ENCODE measurements around the gene NOL4L.
"Not testable (repeated sequence)": the region's sequence is repeated elsewhere in the genome, so short reads cannot be mapped to it uniquely, and the experiment has no call there.

The NOL4L gene

DNA sequence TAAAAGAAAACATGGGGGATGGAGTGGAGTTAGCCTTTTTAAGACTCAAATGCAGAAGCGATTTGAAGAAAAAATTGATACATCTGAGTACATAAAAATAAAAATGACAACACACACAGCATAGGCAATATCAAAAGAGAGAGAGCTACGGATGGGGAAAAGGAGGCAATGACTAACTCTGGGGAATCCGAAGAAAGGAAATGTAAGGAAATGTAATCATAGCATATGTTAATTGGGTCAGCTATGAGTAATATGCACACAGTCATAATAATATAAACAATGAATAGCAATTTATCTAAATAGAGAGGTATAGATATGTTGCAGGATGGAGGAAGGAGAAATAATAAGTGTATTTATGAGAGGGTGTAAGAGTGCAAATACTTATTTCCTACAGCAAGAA lies 83.4 kb downstream of the NOL4L start:
- DNase-seq, result no peak

DNA sequence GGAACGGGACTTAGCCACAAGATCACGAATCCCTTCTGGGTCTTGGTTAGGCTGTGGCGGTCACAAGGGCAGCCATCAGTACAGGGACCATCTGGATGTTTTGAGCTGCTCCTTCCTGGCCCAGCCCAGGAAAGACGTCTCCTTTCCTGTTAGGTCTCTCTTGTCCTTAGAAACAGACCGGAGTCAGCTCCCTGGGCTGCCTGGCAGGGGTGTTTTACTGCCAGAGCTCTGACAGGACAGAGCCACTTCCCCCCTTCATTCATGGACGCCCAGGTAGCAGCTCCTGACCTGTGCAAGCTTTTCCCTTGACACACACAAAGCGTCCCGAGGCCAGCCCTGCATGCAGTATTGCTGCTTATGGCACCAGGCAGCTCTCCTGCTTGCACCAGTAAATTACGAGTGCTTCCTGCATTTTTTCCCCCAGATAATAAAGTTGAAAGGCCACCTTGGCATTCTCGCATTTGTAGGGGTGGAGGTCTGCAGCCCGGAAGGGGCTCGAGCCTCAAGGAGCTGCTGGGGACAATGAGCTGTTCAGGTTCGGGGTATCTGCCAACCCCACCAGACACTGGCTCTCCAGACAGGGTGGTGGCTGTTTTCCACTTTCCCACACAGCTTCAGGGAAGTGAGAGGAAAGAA lies 87.4 kb downstream of the NOL4L start:
- no peak for DNase-seq

DNA sequence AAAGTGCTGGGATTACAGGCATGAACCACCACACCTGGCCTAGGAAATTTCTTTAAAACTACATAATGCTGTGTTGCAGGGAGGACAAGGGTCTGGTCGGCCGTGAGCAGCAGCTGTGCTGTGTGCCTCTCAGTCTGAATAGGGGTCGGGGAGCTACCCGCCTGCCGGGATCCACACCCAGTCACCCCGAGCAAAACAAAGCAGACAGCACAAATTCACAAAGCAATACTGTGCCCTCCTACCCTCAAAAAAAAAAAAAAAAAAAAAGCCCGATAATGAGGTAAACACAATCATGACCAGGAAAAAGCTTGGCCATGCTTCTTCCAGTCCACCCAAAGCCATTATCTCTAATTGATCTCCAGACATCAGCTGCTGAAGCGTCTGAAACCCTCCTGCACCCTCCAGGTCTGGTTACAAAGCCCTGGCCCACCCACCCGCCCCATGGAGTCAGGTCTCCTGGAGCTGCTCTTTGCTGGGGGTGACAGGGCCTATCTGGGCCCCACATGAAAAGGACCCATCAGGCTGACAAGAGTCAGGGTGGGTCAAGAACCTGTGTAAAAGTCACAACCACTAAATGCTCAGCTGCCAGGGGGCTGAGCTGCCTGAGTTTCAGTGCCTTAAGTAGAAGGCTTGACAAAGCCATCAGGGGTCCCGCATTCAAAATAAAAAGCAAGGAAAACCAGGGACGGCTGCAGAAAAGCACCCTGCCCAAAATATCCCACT lies 88.2 kb downstream of the NOL4L start:
- DNase-seq, result no peak

DNA sequence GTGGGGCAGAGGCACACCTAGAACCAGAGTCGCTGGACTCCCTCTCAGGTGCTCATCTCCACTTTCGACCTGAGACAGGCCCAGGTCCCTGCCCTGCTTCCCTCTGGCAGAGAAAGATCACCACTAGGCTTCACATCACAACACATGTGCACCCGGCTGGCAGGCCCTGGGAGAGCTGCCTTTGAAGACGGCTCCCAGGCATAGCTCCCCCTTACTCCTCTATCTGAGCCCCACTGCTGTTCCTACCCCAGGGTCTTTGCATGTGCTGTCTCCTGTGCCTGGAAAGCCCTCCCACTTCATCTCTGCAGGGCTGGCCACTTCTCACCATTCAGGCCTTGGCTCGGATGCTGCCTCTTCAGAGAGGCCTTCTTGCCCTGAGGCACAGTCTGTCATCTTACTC lies 89.2 kb downstream of the NOL4L start:
- DNase-seq, result no peak

DNA sequence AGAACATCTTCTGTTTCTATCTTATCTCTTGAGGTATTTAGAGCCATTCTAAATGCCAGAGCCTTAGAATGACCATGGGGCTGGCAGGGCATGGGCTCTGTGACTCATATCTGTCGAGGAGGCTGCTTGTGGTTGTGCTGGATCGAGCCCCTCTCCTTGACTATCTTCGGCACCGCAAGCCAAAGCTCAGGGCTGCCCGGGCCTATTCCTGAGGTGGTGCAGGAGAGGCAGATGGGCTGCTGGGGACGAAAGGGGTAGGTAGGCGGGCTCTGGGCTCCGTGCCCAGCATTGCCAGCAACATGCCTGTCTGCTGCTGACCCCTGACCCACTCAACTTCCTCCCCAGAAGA lies 89.9 kb downstream of the NOL4L start:
- no peak for DNase-seq

DNA sequence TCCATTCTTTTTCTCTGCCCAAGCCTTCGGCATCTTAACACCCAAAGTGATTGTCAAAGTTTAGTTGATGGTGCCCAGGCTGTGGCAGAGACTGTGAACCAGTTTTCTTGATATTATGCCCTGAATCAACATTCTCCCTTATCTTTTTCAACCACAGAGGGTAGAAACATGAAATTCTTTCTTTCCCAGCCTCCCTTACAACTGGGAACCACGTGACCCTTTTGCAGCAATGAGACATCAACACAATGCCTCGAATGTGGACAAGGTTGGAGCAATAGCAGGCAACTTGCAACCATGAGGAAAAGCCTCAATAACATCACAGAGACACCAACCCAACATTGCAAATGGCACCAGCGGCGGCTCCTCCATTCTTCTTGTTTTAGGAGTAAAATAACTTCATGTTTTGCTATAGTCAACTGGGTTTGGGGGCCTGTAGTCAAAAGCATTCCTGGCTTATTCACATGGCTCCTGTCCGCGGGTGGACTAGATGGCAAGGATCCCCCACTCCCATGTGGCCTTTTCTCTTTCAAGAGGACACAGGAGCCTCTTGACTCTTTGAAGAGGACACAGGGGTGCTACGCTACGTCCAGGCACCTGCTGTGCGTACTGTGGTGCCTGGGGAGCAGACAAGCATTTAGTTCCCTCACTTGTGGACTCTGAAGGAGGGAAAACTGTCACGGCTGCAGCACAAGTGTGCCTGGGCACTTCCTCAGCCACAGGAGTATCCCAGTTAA lies 90.5 kb downstream of the NOL4L start:
- no peak for DNase-seq

DNA sequence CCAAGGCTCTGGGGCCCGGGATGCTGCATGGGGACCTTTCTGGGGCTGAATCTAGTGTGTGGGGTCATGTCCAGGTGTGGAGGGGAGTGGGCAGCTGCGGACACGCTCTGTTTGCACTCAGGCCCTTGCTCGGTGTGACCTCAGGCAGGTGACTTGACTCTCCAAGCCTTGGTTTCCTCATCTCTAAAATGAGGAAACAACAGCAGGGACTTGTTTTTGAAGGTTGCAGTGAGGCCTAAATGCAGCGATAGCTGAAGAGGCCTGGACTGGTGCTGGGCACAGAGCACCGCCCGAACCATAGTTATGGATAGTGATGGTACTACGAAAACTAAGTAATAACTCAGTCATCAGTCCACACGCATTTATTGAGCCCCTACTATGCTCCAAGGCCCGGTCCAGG lies 91.8 kb downstream of the NOL4L start:
- no peak for DNase-seq

DNA sequence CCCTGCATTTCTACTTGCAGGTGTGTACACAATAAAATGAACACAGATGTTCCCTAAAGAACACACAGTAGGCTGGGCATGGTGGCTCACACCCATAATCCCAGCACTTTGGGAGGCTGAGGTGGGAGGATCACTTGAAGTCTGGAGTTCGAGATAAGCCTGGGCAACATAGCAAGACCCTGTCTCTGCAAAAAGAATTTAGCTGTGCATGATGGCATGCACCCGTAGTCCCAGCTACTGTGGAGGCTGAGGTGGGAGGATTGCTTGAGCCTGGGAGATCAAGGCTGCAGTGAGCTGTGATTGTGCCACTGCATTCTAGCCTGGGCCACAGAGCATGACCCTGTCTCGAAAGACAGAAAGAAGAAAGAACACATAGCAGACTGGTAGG lies 93.4 kb downstream of the NOL4L start:
- DNase-seq, result not testable (repeated sequence)

DNA sequence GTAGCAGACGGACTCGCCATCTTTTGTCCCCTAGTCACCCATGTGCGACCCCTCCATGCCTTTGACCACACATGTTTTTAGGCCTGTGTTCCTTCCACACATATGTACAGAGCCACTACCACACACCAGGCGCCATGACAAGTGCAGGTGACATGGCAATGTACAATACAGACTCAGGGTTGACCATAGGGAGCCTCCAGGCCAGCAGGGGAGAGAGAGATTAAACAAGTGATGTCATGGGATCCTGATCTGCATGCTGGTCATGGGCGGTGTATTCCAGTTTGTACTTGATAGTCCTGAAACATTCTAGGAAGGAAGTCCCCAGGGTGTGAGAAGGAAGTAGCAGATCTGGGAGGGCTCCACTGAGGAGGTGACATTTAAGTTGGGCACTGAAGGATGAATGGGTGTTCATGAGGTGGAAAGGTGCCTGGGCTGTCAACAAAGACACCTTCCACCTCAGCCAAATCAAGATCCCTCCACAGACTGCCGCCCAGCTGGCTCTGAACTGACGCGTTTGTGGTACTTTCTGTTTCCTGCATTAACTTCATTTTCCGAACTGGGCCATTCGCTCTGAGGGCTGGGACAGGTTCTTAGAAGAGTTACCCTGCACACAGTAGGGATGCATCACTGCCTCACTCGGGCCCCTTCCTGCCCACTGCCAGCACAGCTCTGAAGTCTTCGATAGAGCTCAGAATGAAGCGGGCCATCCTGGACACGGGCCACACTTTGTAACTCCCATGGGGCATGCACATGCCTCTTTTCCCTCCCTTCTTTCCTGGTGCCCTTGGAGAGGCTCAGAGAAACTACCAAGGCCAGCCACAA lies 94.0 kb downstream of the NOL4L start:
- no peak for DNase-seq

DNA sequence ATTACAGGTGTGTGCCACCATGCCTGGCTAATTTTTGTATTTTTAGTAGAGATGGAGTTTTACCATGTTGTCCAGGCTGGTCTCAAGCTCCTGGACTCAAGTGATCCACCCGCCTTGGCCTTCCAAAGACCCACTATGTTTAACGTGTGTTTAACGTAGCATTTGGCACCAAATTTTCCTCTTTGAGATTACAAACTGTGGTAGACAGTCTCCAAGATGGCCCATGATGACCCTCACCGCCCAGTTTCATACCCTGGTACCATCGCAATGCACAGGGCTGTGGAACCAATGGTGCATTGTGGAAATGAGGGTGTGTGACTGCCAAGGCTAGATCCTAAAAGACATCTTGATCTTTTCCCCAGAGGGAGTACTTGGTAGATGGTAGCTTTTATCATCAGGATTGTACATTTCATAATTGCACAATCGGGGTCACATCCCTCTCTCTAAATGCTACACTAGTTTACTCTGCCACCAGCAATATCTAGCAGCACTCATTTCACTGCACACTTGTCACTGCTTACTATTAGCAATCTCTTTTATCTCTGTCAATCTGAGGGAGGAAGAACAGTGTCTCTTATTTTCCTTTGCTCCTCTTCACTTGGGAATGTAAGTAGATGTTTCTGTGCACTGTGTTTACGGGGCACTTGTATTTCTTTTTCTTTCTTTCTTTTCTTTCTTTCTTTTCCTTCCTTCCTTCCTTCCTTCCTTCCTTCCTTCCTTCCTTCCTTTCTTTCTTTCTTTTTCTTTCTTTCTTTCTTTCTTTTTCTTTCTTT lies 96.9 kb downstream of the NOL4L start:
- DNase-seq, result no peak

DNA sequence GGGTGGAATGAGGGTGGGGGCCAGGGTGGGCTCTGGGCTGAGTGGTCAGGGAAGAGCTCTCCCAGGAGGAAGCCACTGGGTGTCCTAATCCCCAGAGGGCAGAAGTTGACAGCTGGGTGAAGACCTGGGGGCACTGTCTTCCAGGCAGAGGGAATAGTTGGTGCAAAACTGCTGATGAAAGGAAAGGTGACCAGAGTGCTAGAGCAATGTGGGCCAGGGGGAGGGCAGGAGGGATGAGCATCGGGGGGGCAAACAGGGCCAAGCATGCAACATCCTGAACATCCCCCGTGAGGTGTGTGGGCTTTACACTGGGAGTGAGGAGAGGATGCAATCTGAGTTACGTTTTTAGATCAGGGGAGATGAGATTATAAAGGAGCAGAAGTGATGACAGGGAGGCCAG lies 97.8 kb downstream of the NOL4L start:
- DNase-seq, result no peak

DNA sequence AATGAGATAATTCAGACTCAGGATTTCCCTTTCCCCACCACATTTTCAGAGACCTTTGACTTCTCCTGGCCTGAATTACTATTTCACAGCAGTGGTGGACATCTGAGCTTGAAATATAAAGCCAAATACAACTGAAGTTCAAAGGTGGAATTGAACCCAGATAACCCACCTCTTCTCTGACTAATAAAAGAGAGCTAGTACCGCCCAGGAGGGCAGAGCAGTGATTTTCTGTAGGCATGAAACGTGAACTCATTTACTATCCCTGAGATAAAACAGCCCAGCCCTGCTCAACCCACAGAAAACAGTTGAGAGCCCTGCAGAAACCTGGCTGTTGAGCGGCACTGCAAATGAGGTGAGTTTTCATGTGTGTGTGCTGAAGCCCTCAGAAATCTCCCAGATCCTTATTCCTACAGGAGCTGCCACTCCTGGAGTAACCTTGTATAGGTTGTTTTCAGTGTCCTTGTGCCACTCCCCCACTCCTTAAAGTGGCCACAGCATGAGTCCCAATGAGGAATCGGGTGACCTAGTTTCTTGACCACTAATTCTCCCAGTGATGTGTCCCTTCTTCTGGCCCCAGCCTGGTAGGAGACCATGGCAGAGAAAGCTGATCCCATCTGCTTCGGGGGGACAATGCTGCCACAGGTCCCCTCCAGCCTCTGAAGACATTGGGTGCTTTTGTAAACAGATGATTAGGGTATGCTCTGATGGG lies 99.2 kb downstream of the NOL4L start:
- no peak for DNase-seq

DNA sequence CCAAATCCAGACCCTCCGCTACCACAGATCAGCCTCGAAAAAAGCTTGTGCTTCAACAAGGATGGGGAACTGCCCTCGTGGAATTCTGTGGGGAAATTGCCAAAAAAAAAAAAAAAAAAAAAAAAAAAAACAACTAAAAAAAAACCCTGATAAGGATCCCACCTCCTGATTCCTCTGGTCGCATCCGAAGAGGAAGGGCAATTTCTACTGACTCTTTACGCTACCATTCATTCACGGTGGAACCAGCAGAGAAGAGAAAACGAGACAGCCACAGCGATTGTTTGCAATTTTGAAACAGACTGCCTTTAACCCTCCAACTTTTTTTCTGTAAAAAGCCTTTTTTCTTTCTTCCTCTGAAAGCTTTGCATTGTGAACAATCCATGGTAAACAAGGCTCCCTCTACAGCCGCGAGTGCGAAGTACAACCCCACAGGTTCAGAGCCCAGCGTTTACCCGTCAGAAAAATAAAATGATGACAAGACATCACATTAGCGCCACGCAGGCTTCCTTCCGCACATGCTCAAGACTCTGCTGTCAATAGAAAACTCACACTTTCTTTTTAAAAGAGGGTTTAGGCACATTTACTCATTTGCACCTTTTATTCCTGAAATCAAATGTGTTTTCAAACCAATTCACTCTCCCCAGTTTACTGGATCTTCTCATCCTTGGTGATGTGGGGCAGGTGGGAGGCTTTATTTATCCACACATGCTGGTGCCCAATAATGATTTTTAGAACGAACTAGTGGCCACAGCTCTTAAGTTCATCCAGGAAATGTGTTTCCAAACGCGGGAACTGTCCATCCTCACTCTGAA lies 100.0 kb downstream of the NOL4L start:
- peak; percentile 84 for DNase-seq

DNA sequence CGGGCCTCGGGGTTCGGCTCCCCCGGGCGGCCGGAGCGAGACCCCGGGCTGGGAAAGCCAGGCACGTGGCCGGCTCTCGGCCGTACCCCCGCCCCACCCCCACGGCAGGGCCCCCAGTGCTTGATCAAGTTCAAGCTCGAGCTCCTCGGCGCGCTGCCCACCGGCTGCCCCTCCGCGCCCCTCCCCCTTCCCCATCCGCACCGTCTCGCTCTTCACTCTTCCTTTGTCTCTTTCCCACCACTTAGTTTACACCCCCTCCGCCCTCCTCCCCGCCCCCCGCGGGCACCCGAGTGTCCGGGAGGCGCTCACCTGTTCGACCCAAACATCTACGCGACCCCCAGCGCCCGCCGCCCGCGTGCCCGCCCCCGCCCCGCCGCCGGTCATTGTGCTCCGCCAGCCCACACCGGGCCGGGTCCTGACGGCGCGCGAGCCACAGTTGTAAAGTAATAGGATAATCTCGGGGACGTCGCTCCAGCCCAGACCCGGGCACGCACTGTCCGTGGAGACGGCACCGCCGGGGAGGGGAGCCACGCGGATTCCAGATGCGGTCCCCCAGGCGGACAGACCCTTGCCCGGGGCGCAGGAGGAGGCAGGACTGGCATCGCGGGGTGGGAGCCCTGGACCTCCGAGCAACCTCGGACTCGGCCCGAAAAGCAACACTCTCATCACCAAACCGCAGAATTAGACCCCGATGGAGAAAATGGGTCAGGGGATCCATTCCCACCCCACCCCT lies 100.7 kb downstream of the NOL4L start:
- no peak for DNase-seq

DNA sequence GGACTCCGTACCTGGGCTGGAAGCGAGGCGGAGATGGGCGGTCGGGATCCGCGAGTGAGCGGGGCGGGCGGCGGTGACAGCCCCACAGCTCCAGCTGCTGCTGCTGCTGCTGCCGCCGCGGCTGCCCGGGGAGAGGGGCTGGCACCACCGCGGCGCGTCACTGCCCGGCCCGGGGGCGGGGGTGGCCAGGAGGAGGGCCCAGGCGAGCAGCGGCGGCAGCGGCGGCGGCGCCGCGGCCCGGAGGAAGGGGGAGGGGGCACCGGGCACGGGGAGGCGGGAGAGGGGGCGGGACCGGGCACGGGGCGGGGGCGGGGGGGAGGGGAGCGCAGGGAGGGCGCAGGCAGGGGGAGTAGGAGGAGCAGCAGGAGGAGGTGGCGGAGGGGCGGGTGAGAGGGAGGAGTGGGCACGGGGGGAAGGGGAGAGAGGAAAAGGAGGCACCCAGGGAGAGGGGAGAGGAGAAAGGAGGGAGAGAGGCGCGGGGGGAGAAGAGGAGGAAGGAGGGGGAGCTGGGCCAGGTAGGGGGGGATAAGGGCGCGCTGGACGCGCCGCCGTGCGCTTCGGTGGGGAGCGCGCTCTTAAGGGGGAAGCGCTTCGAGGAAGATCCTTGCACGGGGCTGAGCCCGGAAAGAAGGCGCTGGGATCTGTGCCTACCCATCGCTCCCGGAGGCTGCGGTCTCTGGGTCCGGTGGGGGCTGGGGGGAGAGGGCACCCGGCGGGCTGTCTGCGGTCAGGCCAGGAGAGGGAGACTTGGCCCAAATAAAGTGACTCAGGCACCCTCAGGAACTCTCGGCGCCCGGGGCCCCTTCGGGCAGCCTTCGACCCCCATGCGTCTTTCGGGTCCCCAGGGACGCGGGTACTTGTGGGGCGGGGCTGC lies 101.5 kb downstream of the NOL4L start:
- peak; percentile 69 for DNase-seq

DNA sequence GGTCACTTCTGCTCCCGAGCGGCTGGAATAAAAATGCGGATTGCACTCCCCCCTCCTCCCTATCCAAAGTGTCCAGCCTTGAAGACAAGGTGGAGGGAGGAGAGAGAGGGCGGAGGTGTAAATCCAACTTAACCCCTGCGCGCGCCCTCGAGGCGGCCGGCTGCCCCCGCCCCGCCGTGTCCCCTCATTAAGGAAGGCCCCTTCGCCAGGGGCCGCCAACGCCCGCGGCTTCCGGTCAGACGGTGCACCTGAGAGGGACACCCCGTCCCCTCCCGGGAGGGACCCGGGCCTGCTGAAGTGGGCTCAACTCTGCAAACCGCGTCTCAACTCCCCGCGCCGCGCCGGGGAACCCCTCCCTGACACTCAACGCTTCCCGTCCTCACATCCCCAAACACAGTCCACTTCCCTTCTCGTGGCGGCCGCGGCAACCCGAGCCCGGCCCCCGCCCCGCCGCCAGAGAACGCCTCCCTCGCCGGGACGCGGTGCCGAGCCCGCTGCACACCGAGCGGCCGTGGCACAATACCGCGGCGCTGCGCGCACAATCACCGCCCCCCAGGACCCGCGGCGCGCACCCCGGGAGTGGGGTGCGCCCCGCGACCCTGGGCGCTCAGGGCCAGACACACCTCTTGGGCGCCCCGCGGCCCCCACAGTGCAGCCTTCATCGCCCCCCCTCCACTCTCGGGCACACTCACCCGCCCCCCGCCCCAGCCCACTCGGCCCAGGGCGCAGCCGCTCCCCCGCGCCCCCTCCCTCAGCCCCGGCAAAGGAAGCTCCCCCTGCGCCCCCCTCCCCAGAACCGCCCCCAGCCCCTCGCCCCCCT lies 102.5 kb downstream of the NOL4L start:
- peak; percentile 40 for DNase-seq

DNA sequence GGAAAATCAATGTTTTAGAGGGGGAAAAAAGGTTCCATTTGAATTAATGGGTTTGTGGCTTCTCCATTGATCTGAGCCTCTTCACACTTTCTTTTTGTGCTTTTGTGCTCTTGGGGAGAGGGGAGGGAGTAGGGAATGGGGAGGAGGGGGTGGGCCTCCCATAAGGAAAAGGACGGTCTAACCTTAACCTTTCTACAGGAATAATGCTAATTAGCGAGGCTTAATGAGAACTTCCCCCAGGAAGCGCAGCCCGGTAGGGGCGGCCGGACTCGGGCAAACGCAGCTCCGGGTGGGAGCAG lies 103.0 kb downstream of the NOL4L start:
- no peak for DNase-seq

DNA sequence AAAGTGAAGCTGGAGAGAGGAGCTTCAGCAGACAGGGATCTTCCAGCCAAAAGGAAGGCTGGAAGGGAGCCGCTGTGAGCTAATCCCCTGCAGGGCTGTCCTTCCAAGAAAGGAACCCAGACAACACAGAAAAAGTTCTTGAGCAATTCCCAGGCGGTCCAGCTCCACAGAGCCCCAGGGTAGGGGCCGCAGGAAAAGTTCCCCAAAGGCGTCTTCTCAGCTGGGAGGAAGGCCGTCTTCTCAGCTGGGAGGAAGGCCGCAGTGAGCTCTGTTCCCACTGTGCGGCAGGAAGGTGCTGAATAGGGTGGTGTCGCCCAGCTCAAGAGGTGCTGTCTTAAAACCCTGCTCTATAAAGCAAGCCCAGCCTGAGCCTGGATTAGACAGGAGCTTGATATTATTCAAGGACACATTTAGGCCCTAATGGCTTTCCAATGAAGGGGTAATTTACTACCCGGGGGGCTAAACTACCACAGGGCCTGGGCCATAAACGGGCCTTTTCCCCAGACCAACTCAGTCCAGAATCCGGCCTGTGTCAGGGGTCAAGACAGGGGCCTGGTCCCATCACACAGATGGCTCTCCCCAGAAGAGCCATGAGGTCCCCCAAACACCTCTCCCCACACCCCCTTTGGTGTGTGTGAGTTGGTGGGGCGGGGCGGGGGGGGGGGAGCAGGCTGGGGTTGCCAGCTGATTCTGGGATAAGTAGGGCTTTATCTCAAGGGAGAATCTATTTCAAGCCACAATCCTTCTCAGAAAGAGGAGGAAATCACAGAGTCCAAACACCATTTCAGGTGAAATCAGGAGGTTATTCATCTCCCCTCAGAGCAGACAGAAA lies 103.6 kb downstream of the NOL4L start:
- DNase-seq, result no peak

Measured in CD4-positive, alpha-beta T cell treated with Interleukin-15 for 1 hour (primary cell).